Lung (tissue), 13 donors: Measurements from ENCODE around the gene CLASP1. TPM values are rescaled to one million over a fixed set of nuclear protein-coding genes. Genes with fewer than 3 reads are reported as not detected.
A peak's percentile ranks its signal among the peaks of the same experiment; 100 is the strongest.

ENCODE experiments used
- ATAC-seq: fragments of 200-7000 bp; cut with Tn5 transposase; one replicate; pipeline ENCODE4 v1.9.1; 2020; ENCODE audit warnings: moderate number of reproducible peaks; ENCODE audit not compliant: insufficient read depth, low FRiP score
- DNase-seq, 3 donors: peaks; one replicate each; pipeline ENCODE4 v3.0.0-alpha.2; 2013 to 2017
- H3K27ac ChIP-seq, 2 donors: one replicate each; pipeline ENCODE4 v1.5.1; 2013; ENCODE audit warnings: mild to moderate bottlenecking in 2 of 2, moderate library complexity in 2 of 2, control low read depth in 1 of 2, inconsistent platforms in 1 of 2, low read depth in 1 of 2, low read length in 1 of 2
- H3K27me3 ChIP-seq, 3 donors: one replicate each; pipeline ENCODE4 v1.5.1; 2013; ENCODE audit warnings: low read length in 2 of 3; ENCODE audit not compliant: control insufficient read depth in 3 of 3, insufficient read depth in 3 of 3
- H3K36me3 ChIP-seq, 4 donors: one replicate each; pipeline ENCODE4 v1.5.1; 2013; ENCODE audit warnings: low read length in 4 of 4, mild to moderate bottlenecking in 1 of 4, moderate library complexity in 1 of 4; ENCODE audit not compliant: control insufficient read depth in 4 of 4, insufficient read depth in 4 of 4
- H3K4me1 ChIP-seq, 5 donors: one replicate each; pipeline ENCODE4 v1.5.1; 2013; ENCODE audit warnings: low read length in 5 of 5, mild to moderate bottlenecking in 2 of 5, moderate library complexity in 1 of 5; ENCODE audit not compliant: control insufficient read depth in 5 of 5, insufficient read depth in 5 of 5
- H3K4me3 ChIP-seq: one replicate; pipeline ENCODE4 v1.5.1; 2013; ENCODE audit warnings: mild to moderate bottlenecking, control low read depth, moderate library complexity
- H3K9ac ChIP-seq, 2 donors: one replicate each; pipeline ENCODE4 v1.5.1; 2013; ENCODE audit warnings: low read length in 2 of 2, control low read depth in 1 of 2; ENCODE audit not compliant: insufficient read depth in 1 of 2
- H3K9me3 ChIP-seq, 4 donors: one replicate each; pipeline ENCODE4 v1.5.1; 2013; ENCODE audit warnings: low read length in 3 of 4, mild to moderate bottlenecking in 1 of 4, moderate library complexity in 1 of 4; ENCODE audit not compliant: control insufficient read depth in 4 of 4, insufficient read depth in 3 of 4
- CTCF ChIP-seq: IDR thresholded peaks from 2 replicates; pipeline ENCODE4 v1.5.1; 2012; ENCODE audit warnings: mild to moderate bottlenecking; ENCODE audit errors: control extremely low read depth, extremely low read depth
- WGBS, 2 donors: extraction: QIAGEN DNeasy Blood & Tissue Kit; methylation state at CpG; one replicate each; pipeline ENCODE4 v1.1.7; 2013; 5-methylcytosine and 5-hydroxymethylcytosine counted together
- polyA plus RNA-seq, 2 donors: library from polyadenylated mRNA; stranded (reverse); fragments of 200-250 nt; gene quantifications; one replicate each; pipeline ENCODE4 v1.2.1, GENCODE V29; 2013
- small RNA-seq: library from RNA; depleted of rRNA; stranded (forward); fragments of <200 nt; gene quantifications from one replicate; pipeline ENCODE3, GENCODE V24; 2014; ENCODE audit warnings: low replicate concordance
- total RNA-seq, 2 donors: library from RNA; depleted of rRNA in 1 of 2; stranded (reverse); fragments of >200 nt in 1 of 2; gene quantifications; one replicate each; pipeline ENCODE4 v1.2.1, GENCODE V29; 2014 to 2021
- donor health status: control.
- donor health status: control.
- donor health status: Bipolar disorder and iron deficiency.
- donor health status: healthy.
- donor health status: DM: yes; HTN: yes; CAD: no.

CLASP1 gene
- total and polyA plus RNA-seq, 4 donors = 7.4 to 128 (median 30.6) TPM

GRCh38 chr2:121289271-121289670, 360.0 kb downstream of the CLASP1 start:
- no peaks in the 10 kb centered on the region for H3K36me3 ChIP-seq
- no peak overlapping the region for H3K27ac ChIP-seq
- no peak overlapping the region for H3K4me3 ChIP-seq
- peaks cover 0 to 6% (median 0%) of the 10 kb centered on the region in 3 donors for H3K27me3 ChIP-seq
- H3K9me3 ChIP-seq = peaks cover 0 to 4% (median 0%) of the 10 kb centered on the region in 4 donors
- DNase-seq (no peak), ATAC-seq (no peak)
- WGBS, 2 donors = 84 to 93% methylated on average over 5 of the region's 5 CpGs
- peaks cover 0 to 10% (median 0%) of the 10 kb centered on the region in 5 donors for H3K4me1 ChIP-seq
- no peak overlapping the region for H3K9ac ChIP-seq
- TF ChIP-seq CTCF = no peak

GRCh38 chr2:121288454-121289231, 360.6 kb downstream of the CLASP1 start:
- no peak overlapping the region for H3K4me3 ChIP-seq
- no peak overlapping the region for H3K9ac ChIP-seq
- peaks cover 0 to 12% (median 5%) of the 10 kb centered on the region in 3 donors for H3K27me3 ChIP-seq
- DNase-seq (no peak), ATAC-seq (no peak)
- H3K9me3 ChIP-seq = peaks cover 0 to 2% (median 0%) of the 10 kb centered on the region in 4 donors
- H3K27ac ChIP-seq = no peak overlapping the region
- H3K36me3 ChIP-seq = no peaks in the 10 kb centered on the region
- 80 to 91% methylated on average over 12 of the region's 12 CpGs for WGBS, 2 donors
- TF ChIP-seq CTCF = no peak
- H3K4me1 ChIP-seq = peaks cover 0 to 11% (median 0%) of the 10 kb centered on the region in 5 donors

GRCh38 chr2:121287956-121288355, 361.3 kb downstream of the CLASP1 start:
- Histone ChIP-seq H3K4me3 (no peak overlapping the region), H3K36me3 (no peaks in the 10 kb centered on the region), H3K27me3 (peaks cover 0 to 12% (median 11%) of the 10 kb centered on the region in 3 donors), H3K9ac (no peak overlapping the region), H3K9me3 (no peaks in the 10 kb centered on the region), H3K4me1 (peaks cover 0 to 11% (median 0%) of the 10 kb centered on the region in 5 donors), H3K27ac (no peak overlapping the region)
- no peak for TF ChIP-seq CTCF
- ATAC-seq (no peak), DNase-seq (no peak)
- 98 to 99% methylated on average over 4 of the region's 4 CpGs for WGBS, 2 donors

Small RNA genes lying within 50 kb of the gene (small RNA-seq; reads per million reads assigned to genes)
- gene RF00019 (not detected), gene RNU4ATAC (1,707 reads per million, percentile 99 among the genes with 10 or more reads in this experiment)

Other genes with a start within 250 kb of the CLASP1 start
- gene RNU4ATAC, start 118.6 kb downstream of the CLASP1 start, total RNA-seq = not detected
- not detected for gene RNU4ATAC, start 118.6 kb downstream of the CLASP1 start, polyA plus RNA-seq
- gene NIFK, start 87.4 kb upstream of the CLASP1 start, total RNA-seq = 10 to 100 TPM; 32.2 to 34.9 TPM
- gene NIFK, start 87.4 kb upstream of the CLASP1 start, polyA plus RNA-seq = 10 to 100 TPM; 35.9 to 78.0 TPM
- gene TSN, start 106.2 kb upstream of the CLASP1 start, total RNA-seq = 10 to 100 TPM; 50.1 to 53.8 TPM
- 10 to 100 TPM; 20.5 to 28.1 TPM for gene TSN, start 106.2 kb upstream of the CLASP1 start, polyA plus RNA-seq